HG03354 (cell line): ENCODE results near the gene GLP2R.
"Not testable (repeated sequence)": the region's sequence is repeated elsewhere in the genome, so short reads cannot be mapped to it uniquely, and the experiment has no call there.

ENCODE experiments used
- ATAC-seq: cut with Tn5 transposase; IDR thresholded peaks from one replicate; pipeline ENCODE4 v1.9.1; 2021; ENCODE audit warnings: mild to moderate bottlenecking; ENCODE audit not compliant: unreplicated experiment, poor library complexity, severe bottlenecking

GLP2R gene

DNA sequence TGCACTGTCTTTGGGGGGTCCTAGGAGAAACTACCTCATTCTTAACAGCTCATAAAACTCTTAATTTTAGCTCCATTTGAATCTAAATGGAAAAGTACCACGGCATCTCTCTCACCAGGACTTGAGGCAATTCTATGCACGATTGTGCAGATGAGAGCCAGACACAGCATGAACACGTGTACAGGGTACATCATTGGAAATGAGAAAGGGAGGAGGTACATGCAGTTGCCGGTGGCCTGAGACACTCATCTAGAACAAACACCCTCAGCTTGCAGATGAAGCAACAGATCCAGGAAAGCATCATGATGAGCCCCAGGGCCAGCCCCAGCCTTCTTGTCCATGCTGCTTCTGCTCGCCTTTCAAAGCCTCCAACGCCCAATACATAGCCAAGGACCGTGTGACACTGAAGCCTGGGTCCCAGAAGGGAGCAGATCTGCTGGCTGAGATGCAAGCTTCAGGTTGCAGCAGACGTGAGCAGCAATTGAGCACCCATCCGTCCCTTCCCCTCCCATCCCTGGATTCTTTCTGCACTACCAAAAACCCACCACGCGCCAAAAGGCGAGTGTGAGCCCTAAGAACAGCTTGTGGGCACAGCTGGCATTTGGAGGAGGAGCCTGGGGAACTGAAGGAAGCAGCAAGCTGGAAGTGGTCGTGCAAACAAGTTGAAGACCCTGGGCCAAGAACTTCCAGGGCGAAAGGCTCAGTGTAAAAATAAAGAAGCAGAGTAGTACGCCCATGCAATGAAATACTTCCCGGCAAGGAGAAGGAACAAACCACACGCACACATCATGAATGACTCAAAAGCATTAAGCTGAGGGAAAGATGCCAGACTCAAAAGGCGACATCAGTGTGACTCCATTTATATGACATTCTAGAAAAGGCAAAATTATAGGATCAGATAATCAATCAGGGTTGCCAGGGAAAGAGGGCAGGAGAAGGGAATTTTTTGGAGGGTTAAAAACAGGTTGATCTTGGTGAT, 86.7 kb downstream of the GLP2R start:
- no peak for ATAC-seq

GRCh38 chr17:9913476-9913875, 87.8 kb downstream of the GLP2R start:
- no peak for ATAC-seq

GRCh38 chr17:9916108-9916507, 90.4 kb downstream of the GLP2R start:
- no peak for ATAC-seq

DNA sequence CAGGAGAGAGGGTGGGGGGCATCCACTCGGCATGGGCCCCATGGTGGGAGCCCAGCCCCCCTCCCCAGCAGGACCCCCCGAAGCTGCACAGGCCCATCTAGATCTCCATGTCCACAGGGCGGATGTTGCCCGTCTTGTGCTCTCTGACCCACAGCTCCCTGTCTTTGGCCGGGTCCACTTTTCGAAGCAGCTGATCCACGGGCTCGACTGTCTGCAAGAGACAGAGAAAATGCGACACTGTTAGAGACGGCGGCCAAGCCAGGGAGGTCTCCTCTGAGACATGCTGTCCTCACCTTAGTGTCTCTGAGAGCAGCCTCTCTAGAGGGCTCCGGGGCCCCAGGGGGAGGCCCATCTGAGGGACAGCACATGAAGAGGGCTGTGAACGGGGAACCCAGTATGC, 91.4 kb downstream of the GLP2R start:
- no peak for ATAC-seq

GRCh38 chr17:9917801-9918200, 92.1 kb downstream of the GLP2R start:
- ATAC-seq, result no peak

GRCh38 chr17:9918352-9918751, 92.6 kb downstream of the GLP2R start:
- ATAC-seq, result no peak

DNA sequence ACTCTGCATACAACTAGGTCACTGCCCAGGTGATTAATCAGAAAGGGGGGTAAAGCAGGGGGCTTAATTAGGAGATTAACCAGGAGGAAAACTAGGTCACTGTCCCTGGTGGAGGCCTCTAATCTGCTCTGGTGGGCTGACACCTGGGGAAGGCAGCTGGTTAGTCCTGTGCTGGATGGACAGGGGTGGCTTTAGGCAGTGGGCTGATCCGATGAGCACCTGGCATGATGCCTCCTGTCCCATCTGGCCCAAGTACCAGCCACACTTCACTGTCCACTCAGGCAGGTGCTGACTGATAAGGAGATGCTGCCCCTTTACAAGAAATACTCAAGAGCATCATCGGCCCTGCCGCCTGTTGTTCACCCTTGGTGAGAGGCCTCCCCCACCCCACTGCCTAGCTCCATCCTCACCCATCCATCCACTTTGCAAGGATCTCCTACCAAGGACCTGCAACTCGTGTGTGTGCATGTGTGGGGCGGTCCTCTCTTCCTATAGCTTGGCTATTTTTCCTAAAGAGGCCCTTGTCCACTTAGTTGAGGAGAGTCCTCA, 93.2 kb downstream of the GLP2R start:
- ATAC-seq, result no peak

DNA sequence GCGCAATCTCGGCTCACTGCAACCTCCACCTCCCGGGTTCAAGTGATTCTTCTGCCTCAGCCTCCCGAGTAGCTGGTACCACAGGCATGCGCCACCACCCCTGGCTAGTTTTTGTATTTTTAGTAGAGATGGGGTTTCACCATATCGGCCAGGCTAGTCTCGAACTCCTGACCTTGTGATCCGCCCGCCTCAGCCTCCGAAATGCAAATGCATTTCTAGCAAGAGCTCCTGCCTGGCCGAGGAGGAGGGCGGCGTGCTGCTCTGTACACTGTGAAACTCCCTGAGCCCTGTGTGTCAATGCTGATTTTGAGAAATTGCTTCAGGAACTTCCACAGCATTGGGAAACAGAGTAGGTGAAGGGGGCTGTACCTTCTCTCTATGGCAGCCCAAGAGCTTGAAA, 95.5 kb downstream of the GLP2R start:
- not testable (repeated sequence) for ATAC-seq

GRCh38 chr17:9922012-9922848, 96.5 kb downstream of the GLP2R start:
- ATAC-seq, result no peak

GRCh38 chr17:9924735-9925191, 99.0 kb downstream of the GLP2R start:
- peak; percentile 75 for ATAC-seq

DNA sequence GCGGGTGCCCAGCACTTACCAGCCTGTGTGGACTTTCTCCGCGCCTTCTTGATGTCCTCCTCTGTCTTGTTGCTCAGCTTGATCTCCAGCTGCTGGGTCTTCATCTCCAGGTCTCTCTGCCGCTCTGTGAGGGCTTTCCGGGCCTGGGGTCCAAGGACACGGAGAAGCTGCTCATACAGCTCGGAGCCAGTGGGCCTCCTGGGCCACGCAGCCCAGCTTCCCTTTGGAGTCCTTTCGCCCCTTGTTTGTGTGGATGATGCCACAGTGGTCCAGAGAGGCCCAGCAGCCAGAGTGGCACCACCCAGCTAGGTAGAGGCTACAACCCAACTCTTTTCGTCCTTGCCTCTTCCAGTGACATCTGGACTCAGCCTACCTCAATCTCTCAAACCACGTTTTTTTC, 99.7 kb downstream of the GLP2R start:
- no peak for ATAC-seq

GRCh38 chr17:9926150-9926804, 100.6 kb downstream of the GLP2R start:
- no peak for ATAC-seq

- ATAC-seq, result no peak
Observed at GRCh38 chr17:9928601-9929333, 103.0 kb downstream of the GLP2R start.

DNA sequence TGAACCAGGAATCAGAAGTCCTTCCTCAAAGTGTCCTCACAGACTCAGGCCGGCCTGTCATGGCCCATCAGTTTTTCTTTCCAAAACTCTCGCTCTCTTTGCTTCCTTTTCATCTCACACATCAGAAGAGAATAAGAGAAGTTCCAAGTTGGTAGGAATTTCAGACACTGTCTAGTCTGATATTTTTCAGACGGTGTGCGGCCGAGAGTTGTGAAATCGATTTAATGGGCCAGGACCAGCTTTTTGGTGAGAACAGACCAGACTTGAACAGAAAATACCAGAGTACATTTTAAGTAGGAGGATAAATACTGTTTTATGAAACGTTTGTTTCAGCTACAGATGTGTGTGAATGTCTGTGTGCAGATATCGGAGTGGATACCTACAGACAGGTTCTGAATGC, 104.1 kb downstream of the GLP2R start:
- ATAC-seq, result no peak

DNA sequence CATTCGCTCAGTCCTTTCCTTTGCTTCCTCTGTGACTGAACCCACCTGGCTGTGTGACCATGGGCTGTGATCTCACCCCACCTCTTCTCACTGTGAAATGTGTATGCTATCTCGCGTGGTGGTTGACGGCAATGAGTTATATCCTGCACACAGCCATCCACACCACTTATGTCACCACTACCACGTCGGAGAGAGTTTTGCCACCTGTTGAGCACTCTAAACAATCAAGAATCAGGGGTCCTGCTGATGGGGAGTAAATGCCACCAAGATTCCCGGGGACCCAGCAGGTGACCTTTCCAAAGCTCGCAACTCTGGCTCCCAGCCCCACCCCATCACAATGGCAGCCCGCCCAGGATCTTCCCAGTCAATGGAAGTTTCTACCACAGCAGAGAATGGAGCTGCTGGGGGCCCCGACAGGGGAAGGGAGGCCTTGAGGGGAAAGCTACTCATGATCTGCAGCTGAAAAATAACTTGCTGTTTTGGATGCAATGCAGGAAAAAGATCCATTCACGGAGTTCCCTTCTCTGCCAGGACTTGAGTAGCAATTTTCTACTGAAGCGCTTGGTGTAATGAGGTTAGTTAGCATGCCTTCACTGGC, 105.5 kb downstream of the GLP2R start:
- ATAC-seq, result no peak

DNA sequence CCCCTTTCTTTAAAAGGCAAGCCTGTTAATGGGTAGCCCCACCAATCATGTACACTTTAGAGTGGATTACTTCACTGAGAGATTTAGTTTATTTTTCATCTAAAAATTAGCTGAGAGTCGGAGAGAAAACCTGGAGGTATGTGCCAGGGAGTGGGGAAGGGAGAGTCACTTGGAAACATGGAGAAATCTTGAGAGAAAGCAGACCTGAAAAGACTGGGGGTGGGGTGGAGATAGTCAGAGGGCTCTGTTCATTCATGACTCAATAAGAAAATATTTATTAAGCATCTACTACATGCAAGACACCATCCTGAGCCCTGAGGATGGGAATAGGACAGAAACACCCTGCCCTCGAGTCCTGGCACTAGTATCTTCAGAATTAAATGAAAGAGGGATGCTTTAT, 106.8 kb downstream of the GLP2R start:
- no peak for ATAC-seq

GRCh38 chr17:9934331-9934730, 108.6 kb downstream of the GLP2R start:
- no peak for ATAC-seq

DNA sequence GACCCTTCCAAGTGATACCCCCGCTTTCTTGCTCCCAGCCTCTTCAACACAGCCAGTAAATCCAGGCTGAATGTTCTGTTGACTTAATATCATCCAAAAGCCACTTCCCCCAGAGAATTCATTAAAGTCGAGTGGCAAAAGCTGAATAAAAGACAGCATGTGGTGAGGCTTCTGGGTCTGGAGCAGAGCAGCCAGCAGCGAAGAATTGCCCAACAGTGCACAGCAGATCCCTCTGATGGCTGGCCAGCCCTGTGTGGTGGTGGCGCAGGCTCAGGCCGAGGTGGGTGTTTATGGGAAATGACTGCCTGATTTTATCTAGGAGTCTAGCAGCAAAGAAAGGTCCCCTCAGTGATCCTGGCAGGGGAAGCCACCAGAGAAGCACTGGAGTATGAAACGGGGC, 109.7 kb downstream of the GLP2R start:
- no peak for ATAC-seq

GRCh38 chr17:9936095-9936494, 110.4 kb downstream of the GLP2R start:
- ATAC-seq, result no peak
